PFSK-1 (cell line): ENCODE results near the gene ABCG8.

Source experiments
- FOXP2 ChIP-seq: optimal IDR thresholded peaks from 2 replicates; pipeline ENCODE3; 2011; ENCODE audit warnings: borderline replicate concordance, control low read depth, inconsistent platforms; ENCODE audit not compliant: insufficient read depth; ENCODE audit errors: extremely low read length, extremely low read depth
- POLR2AphosphoS5 ChIP-seq: IDR thresholded peaks from 2 replicates; pipeline ENCODE4 v1.6.1; 2012; ENCODE audit warnings: low read depth, mild to moderate bottlenecking, control low read depth, low read length, moderate library complexity
- SIN3A ChIP-seq: IDR thresholded peaks from 2 replicates; pipeline ENCODE4 v1.6.1; 2012; ENCODE audit warnings: mild to moderate bottlenecking, low read length, moderate library complexity, borderline replicate concordance; ENCODE audit not compliant: insufficient read depth
- TAF1 ChIP-seq: IDR thresholded peaks from 2 replicates; pipeline ENCODE4 v1.6.1; 2012; ENCODE audit warnings: low read length, control low read depth, borderline replicate concordance; ENCODE audit not compliant: insufficient read depth
- TF ChIP-seq, protein P1 (sequence below), 2 experiments: IDR thresholded peaks; 2 replicates each; pipeline versions ENCODE4 v1.6.1 to v1.8.0; 2011 to 2012; ENCODE audit warnings: low read depth in 2 of 2, low read length in 2 of 2, control low read depth in 1 of 2, inconsistent platforms in 1 of 2, mild to moderate bottlenecking in 1 of 2, moderate library complexity in 1 of 2; ENCODE audit not compliant: insufficient read depth in 1 of 2

Gene ABCG8

DNA sequence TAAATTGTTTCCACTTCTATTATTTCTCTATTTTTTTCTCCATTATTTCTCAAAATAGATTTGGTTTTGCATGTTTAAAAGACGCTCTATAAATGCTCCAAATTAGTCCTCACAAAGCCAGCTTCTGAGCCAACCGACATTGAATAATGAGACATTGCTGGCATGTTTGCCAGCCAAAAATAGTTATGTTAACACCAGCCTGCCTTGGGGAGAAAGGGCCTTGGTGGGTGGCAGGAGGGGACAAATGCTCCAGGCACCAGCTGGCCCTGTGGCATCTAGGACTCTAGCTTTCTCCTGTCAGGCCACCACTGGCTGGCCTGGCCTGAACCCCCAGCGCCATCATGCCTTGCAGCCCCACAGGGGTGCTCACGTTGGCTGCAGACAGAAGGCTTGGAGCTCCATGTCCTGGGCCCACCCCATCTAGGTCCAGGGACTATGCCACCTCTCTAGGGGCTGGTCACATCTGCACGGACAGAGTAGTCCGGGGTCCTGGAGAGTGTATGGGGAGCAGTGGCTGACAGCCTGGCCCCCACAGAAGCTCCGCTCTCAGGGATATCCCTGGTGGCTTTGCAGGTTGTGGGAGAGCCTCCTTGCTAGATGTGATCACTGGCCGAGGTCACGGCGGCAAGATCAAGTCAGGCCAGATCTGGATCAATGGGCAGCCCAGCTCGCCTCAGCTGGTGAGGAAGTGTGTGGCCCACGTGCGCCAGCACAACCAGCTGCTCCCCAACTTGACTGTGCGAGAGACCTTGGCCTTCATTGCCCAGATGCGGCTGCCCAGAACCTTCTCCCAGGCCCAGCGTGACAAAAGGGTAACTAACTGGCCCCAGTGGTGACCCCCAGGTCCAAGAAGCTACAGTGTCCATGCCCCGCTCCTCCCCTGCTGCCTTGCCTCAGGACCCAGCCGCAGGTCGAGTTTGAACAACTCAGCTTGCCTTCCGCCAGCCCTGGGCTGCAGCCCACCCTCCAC, 12.5 kb downstream of the ABCG8 start:
- TF ChIP-seq TAF1 (no peak), POLR2AphosphoS5 (no peak), FOXP2 (no peak), SIN3A (no peak)
- TF ChIP-seq, protein P1, sequence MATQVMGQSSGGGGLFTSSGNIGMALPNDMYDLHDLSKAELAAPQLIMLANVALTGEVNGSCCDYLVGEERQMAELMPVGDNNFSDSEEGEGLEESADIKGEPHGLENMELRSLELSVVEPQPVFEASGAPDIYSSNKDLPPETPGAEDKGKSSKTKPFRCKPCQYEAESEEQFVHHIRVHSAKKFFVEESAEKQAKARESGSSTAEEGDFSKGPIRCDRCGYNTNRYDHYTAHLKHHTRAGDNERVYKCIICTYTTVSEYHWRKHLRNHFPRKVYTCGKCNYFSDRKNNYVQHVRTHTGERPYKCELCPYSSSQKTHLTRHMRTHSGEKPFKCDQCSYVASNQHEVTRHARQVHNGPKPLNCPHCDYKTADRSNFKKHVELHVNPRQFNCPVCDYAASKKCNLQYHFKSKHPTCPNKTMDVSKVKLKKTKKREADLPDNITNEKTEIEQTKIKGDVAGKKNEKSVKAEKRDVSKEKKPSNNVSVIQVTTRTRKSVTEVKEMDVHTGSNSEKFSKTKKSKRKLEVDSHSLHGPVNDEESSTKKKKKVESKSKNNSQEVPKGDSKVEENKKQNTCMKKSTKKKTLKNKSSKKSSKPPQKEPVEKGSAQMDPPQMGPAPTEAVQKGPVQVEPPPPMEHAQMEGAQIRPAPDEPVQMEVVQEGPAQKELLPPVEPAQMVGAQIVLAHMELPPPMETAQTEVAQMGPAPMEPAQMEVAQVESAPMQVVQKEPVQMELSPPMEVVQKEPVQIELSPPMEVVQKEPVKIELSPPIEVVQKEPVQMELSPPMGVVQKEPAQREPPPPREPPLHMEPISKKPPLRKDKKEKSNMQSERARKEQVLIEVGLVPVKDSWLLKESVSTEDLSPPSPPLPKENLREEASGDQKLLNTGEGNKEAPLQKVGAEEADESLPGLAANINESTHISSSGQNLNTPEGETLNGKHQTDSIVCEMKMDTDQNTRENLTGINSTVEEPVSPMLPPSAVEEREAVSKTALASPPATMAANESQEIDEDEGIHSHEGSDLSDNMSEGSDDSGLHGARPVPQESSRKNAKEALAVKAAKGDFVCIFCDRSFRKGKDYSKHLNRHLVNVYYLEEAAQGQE (IDR thresholded peaks at IDR 0.05; ENCODE audit: insufficient read depth in 1 of 2, low read depth in 2 of 2, low read length in 2 of 2): no peak

DNA sequence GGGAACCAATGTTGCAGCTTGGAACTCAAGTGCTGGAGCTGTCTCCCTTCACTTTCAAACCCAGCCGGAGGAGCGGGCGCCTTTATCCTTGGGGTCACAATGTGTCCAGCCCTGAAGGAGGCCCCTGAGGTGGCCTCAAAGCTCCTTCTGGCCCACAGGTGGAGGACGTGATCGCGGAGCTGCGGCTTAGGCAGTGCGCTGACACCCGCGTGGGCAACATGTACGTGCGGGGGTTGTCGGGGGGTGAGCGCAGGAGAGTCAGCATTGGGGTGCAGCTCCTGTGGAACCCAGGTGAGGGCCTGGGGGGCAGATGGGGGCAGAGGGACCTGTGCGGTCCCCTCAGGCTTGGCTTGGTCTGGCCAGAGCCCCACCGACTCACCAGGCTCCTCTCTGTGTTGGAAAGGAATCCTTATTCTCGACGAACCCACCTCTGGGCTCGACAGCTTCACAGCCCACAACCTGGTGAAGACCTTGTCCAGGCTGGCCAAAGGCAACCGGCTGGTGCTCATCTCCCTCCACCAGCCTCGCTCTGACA, 13.5 kb downstream of the ABCG8 start:
- no peak for TF ChIP-seq SIN3A
- no peak for TF ChIP-seq TAF1
- TF ChIP-seq, protein P1 (IDR thresholded peaks at IDR 0.05; ENCODE audit: insufficient read depth in 1 of 2, low read depth in 2 of 2, low read length in 2 of 2): no peak
- TF ChIP-seq POLR2AphosphoS5: no peak
- no peak for TF ChIP-seq FOXP2

DNA sequence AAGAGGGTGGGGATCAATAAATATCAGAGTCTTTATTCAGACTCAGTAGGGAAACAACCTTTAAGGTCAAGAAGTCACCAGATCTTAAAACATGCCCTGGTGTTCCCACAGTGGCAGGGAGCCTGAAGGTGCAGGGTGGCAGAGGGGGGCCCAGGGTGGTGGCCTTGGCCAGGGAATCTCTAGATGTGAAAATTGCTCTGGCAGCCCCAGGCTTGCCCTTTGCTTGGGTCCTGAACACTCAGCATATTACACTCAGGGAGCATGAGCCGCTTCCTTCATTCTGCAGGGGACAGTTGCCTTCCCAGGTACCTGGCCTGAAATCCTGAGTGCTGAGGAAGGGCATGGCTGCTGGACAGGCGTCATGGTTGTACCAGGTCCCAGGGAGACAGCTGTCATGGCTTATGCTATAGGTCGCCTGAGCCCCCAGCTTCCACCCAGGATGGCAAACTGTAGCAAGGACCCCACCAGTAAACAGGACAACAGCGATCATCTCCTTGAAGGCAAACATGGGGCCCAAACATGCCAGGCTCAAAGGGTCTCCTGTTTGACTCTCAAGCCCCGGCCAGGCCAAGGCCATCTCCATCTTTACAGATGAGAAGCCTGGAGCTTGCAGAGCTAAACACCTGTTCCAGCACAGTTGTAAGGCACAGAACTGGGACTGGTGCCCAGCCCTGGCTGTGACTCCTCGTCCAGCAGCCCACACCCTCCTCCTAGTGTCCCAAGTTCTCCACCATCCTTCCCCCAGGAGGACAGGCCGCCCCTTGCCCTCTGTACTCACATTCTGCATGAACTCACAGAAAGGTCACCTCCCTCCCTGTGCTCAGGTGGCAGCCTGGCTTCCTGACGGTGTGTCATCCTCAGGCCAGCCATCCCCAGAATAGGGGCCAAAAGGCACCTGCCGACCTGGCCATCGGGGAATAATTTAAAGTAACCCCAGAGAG, 14.6 kb downstream of the ABCG8 start:
- TF ChIP-seq, protein P1 (IDR thresholded peaks at IDR 0.05; ENCODE audit: insufficient read depth in 1 of 2, low read depth in 2 of 2, low read length in 2 of 2): no peak
- TF ChIP-seq FOXP2: no peak
- TF ChIP-seq POLR2AphosphoS5: no peak

DNA sequence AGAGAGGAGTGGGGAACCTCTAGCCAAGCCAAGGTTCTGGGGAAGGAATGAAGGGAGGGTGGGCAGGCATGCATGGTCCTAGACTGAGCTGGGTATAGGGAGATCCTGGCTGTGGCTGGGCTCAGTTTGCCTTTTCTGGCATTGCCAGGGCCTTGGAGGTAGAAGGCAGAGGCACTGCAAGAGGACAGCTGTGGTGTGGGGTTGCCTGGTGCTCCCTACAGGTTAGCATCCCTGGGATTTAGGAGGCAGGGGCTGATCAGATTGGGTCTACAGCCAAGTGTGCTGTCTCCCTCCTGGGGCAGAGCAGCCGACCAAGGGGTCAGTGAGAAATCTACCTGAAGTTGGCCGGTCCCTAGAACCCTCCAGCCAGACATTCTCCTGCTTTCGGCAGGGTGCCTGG, 15.9 kb downstream of the ABCG8 start:
- TF ChIP-seq SIN3A: no peak
- TF ChIP-seq, protein P1 (IDR thresholded peaks at IDR 0.05; ENCODE audit: insufficient read depth in 1 of 2, low read depth in 2 of 2, low read length in 2 of 2): no peak
- TF ChIP-seq FOXP2: no peak
- TF ChIP-seq POLR2AphosphoS5: no peak
- TF ChIP-seq TAF1: no peak
